ENCODE results near the gene SHROOM3. TPM values are rescaled to one million over a fixed set of nuclear protein-coding genes. Genes with fewer than 3 reads are reported as not detected.

Gene SHROOM3
- total and polyA plus RNA-seq, 2 of the 13 experiments (the other 11 are each of a cell fraction or from before 2014, with no cell fraction given), result 0.01 TPM; not detected in 1

- Histone ChIP-seq H3K36me3 (replicated peaks in 1 of 2; ENCODE audit: control insufficient read depth in 1 of 2, insufficient read depth in 2 of 2, low read length in 2 of 2) (no peaks in the 10 kb centered on the region), H3K4me2 (ENCODE audit: low read depth, low read length) (no peak overlapping the region), H3K4me3 (replicated peaks in 1 of 3; ENCODE audit: insufficient read depth in 1 of 3, low read depth in 2 of 3, low read length in 3 of 3) (no peak overlapping the region), H3K27ac (ENCODE audit: extremely low read length, insufficient read depth, low read length) (no peak overlapping the region), H3K4me1 (ENCODE audit: insufficient read depth, low read length) (no peaks in the 10 kb centered on the region), H4K20me1 (ENCODE audit: insufficient read depth, low read length) (no peaks in the 10 kb centered on the region), H2AFZ (ENCODE audit: low read length) (no peak overlapping the region), H3K9ac (ENCODE audit: insufficient read depth, low read depth, low read length) (no peak overlapping the region), H3K9me3 (ENCODE audit: low read length) (no peaks in the 10 kb centered on the region), H3K79me2 (ENCODE audit: insufficient read depth, low read length) (no peaks in the 10 kb centered on the region), H3K27me3 (ENCODE audit: control insufficient read depth in 1 of 2, insufficient read depth in 2 of 2, low read length in 2 of 2) (no peaks in the 10 kb centered on the region)
- ChIA-PET CTCF (ENCODE audit: low intra/inter-chr PET ratio, low total read pairs) (no interaction called here), POLR2A (no interaction called here)
- intact Hi-C loops (cut with micrococcal nuclease; ENCODE audit: unreplicated experiment) (no loop called here), in situ Hi-C loops (cut with HindIII; ENCODE audit: extremely low pct_ligation_motif_present, low pct_unique_long_range_greater_than_20kb) (no loop called here)
- DNase-seq (ENCODE audit: low spot score) (no peak), FAIRE-seq (no peak), ATAC-seq (no peak)
- no CpG with 5 or more reads among the region's 1 CpG for WGBS (ENCODE audit: low lambda C conversion rate)
- no TSS peak for BruUV-seq (replicated peaks)
- TF ChIP-seq ZNF280D (CRISPR knock-in tag; IDR thresholded peaks at IDR 0.05) (no peak), ZNF329 (CRISPR knock-in tag; IDR thresholded peaks at IDR 0.05; ENCODE audit: low read depth) (no peak), ARID2 (CRISPR knock-in tag; IDR thresholded peaks at IDR 0.05; ENCODE audit: borderline replicate concordance) (no peak), ZNF282 (IDR thresholded peaks at IDR 0.05; ENCODE audit: partially characterized antibody) (no peak), GLI4 (CRISPR knock-in tag; IDR thresholded peaks at IDR 0.05; ENCODE audit: borderline replicate concordance) (no peak), MYPOP (CRISPR knock-in tag; IDR thresholded peaks at IDR 0.05) (no peak), ZC3H4 (CRISPR knock-in tag; IDR thresholded peaks at IDR 0.05; ENCODE audit: borderline replicate concordance) (no peak), ZNF687 (CRISPR knock-in tag; IDR thresholded peaks at IDR 0.05) (no peak), THRA (CRISPR knock-in tag; IDR thresholded peaks at IDR 0.05; ENCODE audit: borderline replicate concordance) (no peak)
Observed at GRCh38 chr4:76787898-76788297, 352.9 kb downstream of the SHROOM3 start.

All from HepG2 (cell line).